Measurements from ENCODE around the gene DLEC1.

The DLEC1 gene

GRCh38 chr3:38138349-38139190, 99.6 kb downstream of the DLEC1 start, which contains the start of gene MYD88:
Gene MYD88 (plus strand): TSS chr3:38138661. CDS start chr3:38138701, 40 bp downstream.
- Histone ChIP-seq H3K27me3 (replicated peaks; ENCODE audit: control insufficient read depth, insufficient read depth, low read length) (no peaks in the 10 kb centered on the region), H3K4me3 (replicated peaks; ENCODE audit: low read depth, low read length) (peak within 1 kb of the TSS; percentile 95), H3K36me3 (ENCODE audit: control insufficient read depth, insufficient read depth, low read length) (peaks cover 17% of the 10 kb centered on the region)
- no peak for TF ChIP-seq CTCF (IDR thresholded peaks at IDR 0.05; ENCODE audit: insufficient read depth, low read length, poor library complexity, severe bottlenecking)
- peak; percentile 88 for DNase-seq (ENCODE audit: extremely low read depth, insufficient read length)

GRCh38 chr3:38139191-38139590, 100.2 kb downstream of the DLEC1 start:
- Histone ChIP-seq H3K4me3 (replicated peaks; ENCODE audit: low read depth, low read length) (peak overlapping the region; percentile 95), H3K36me3 (ENCODE audit: control insufficient read depth, insufficient read depth, low read length) (peaks cover 14% of the 10 kb centered on the region), H3K27me3 (replicated peaks; ENCODE audit: control insufficient read depth, insufficient read depth, low read length) (no peaks in the 10 kb centered on the region)
- DNase-seq (ENCODE audit: extremely low read depth, insufficient read length) = no peak
- no peak for TF ChIP-seq CTCF (IDR thresholded peaks at IDR 0.05; ENCODE audit: insufficient read depth, low read length, poor library complexity, severe bottlenecking)

GRCh38 chr3:38139652-38140051, 100.6 kb downstream of the DLEC1 start:
- no peak for TF ChIP-seq CTCF (IDR thresholded peaks at IDR 0.05; ENCODE audit: insufficient read depth, low read length, poor library complexity, severe bottlenecking)
- H3K27me3 ChIP-seq (replicated peaks; ENCODE audit: control insufficient read depth, insufficient read depth, low read length) = no peaks in the 10 kb centered on the region
- peak overlapping the region; percentile 95 for H3K4me3 ChIP-seq (replicated peaks; ENCODE audit: low read depth, low read length)
- peaks cover 14% of the 10 kb centered on the region for H3K36me3 ChIP-seq (ENCODE audit: control insufficient read depth, insufficient read depth, low read length)
- DNase-seq (ENCODE audit: extremely low read depth, insufficient read length) = no peak

- no peak for DNase-seq (ENCODE audit: extremely low read depth, insufficient read length)
- Histone ChIP-seq H3K27me3 (replicated peaks; ENCODE audit: control insufficient read depth, insufficient read depth, low read length) (no peaks in the 10 kb centered on the region), H3K36me3 (ENCODE audit: control insufficient read depth, insufficient read depth, low read length) (peaks cover 14% of the 10 kb centered on the region), H3K4me3 (replicated peaks; ENCODE audit: low read depth, low read length) (peak overlapping the region; percentile 95)
- TF ChIP-seq CTCF (IDR thresholded peaks at IDR 0.05; ENCODE audit: insufficient read depth, low read length, poor library complexity, severe bottlenecking) = no peak
These were observed 101.5 kb downstream of the DLEC1 start for GRCh38 chr3:38140326-38141172.

- TF ChIP-seq CTCF (IDR thresholded peaks at IDR 0.05; ENCODE audit: insufficient read depth, low read length, poor library complexity, severe bottlenecking) = no peak
- H3K4me3 ChIP-seq (replicated peaks; ENCODE audit: low read depth, low read length) = no peak overlapping the region
These were observed 102.4 kb downstream of the DLEC1 start for GRCh38 chr3:38141173-38141951.

More at GRCh38 chr3:38141173-38141951, 102.4 kb downstream of the DLEC1 start:
- peaks cover 14% of the 10 kb centered on the region for H3K36me3 ChIP-seq (ENCODE audit: control insufficient read depth, insufficient read depth, low read length)
- no peak for DNase-seq (ENCODE audit: extremely low read depth, insufficient read length)
- no peaks in the 10 kb centered on the region for H3K27me3 ChIP-seq (replicated peaks; ENCODE audit: control insufficient read depth, insufficient read depth, low read length)
